DND-41 (cell line): ENCODE data around the gene EPHA1.

Source experiments
- ATAC-seq: fragments of 200-7000 bp; cut with Tn5 transposase; 3 replicates; pipeline ENCODE4 v1.9.1; 2021; ENCODE audit warnings: low read depth; ENCODE audit not compliant: insufficient read depth
- DNase-seq: peaks from one replicate; pipeline ENCODE4 v3.0.0-alpha.2; 2020
- H2AFZ ChIP-seq: 2 replicates; pipeline ENCODE4 v1.6.0; 2012; ENCODE audit warnings: low read depth, low read length
- H3K27ac ChIP-seq: 2 replicates; pipeline ENCODE4 v1.5.1; 2012; ENCODE audit warnings: low read length, inconsistent platforms
- H3K27me3 ChIP-seq: fragments of 200-600 bp; sonication (generic); 2 replicates; pipeline ENCODE4 v1.6.0; 2012; ENCODE audit warnings: low read length, mild to moderate bottlenecking, inconsistent platforms; ENCODE audit not compliant: insufficient read depth, poor library complexity
- H3K36me3 ChIP-seq: 2 replicates; pipeline ENCODE4 v1.5.1; 2012; ENCODE audit warnings: low read length, inconsistent platforms; ENCODE audit not compliant: insufficient read depth
- H3K4me1 ChIP-seq: 2 replicates; pipeline ENCODE4 v1.5.1; 2012; ENCODE audit warnings: mild to moderate bottlenecking, low read length; ENCODE audit not compliant: insufficient read depth
- H3K4me2 ChIP-seq: 2 replicates; pipeline ENCODE4 v1.6.0; 2012; ENCODE audit warnings: mild to moderate bottlenecking, moderate library complexity, low read length, inconsistent platforms; ENCODE audit not compliant: insufficient read depth
- H3K4me3 ChIP-seq, 2 experiments: fragments of 200-600 bp in 1 of 2; shearing (Covaris generic) in 1 of 2; 2 replicates each; pipeline ENCODE4 v1.5.1; 2012 to 2016; ENCODE audit warnings: inconsistent platforms in 2 of 2, low read length in 2 of 2, mild to moderate bottlenecking in 2 of 2, low read depth in 1 of 2, moderate library complexity in 1 of 2
- H3K79me2 ChIP-seq: 2 replicates; pipeline ENCODE4 v1.6.0; 2012; ENCODE audit warnings: low read length, inconsistent platforms; ENCODE audit not compliant: insufficient read depth
- H3K9ac ChIP-seq: 2 replicates; pipeline ENCODE4 v1.6.0; 2012; ENCODE audit warnings: low read depth, mild to moderate bottlenecking, inconsistent platforms, low read length, moderate library complexity
- H3K9me3 ChIP-seq: 2 replicates; pipeline ENCODE4 v1.5.1; 2012; ENCODE audit warnings: low read length, moderate library complexity, mild to moderate bottlenecking, inconsistent platforms; ENCODE audit not compliant: insufficient read depth, severe bottlenecking
- H4K20me1 ChIP-seq: 2 replicates; pipeline ENCODE4 v1.6.0; 2012; ENCODE audit warnings: low read length; ENCODE audit not compliant: insufficient read depth
- CTCF ChIP-seq: IDR thresholded peaks from 2 replicates; pipeline ENCODE4 v1.5.1; 2012; ENCODE audit warnings: borderline replicate concordance, low read length, moderate library complexity, mild to moderate bottlenecking; ENCODE audit not compliant: poor library complexity, severe bottlenecking; ENCODE audit errors: extremely low read depth
- EZH2 ChIP-seq: IDR thresholded peaks from 3 replicates; pipeline ENCODE4 v1.6.1; 2012; ENCODE audit warnings: borderline replicate concordance, low read depth, mild to moderate bottlenecking, moderate library complexity, low read length, inconsistent platforms; ENCODE audit not compliant: severe bottlenecking

EPHA1 gene

GRCh38 chr7:143354376-143354775 lies 54.3 kb downstream of the EPHA1 start:
- Histone ChIP-seq H3K27me3 (peaks cover 13% of the 10 kb centered on the region), H3K9me3 (no peaks in the 10 kb centered on the region), H3K4me2 (no peak overlapping the region), H3K27ac (no peak overlapping the region), H3K36me3 (no peaks in the 10 kb centered on the region), H4K20me1 (no peaks in the 10 kb centered on the region; the same call in 1 of the 2 replicates), H3K79me2 (no peaks in the 10 kb centered on the region), H3K4me1 (no peaks in the 10 kb centered on the region), H3K4me3 (no peak overlapping the region), H3K9ac (no peak overlapping the region), H2AFZ (no peak overlapping the region)
- ATAC-seq = no peak
- TF ChIP-seq CTCF = no peak
- TF ChIP-seq EZH2 = no peak
- no peak for DNase-seq

- Histone ChIP-seq H3K9me3 (no peaks in the 10 kb centered on the region), H3K79me2 (no peaks in the 10 kb centered on the region), H3K9ac (no peak overlapping the region), H3K4me2 (no peak overlapping the region), H4K20me1 (no peaks in the 10 kb centered on the region; the same call in 1 of the 2 replicates), H3K36me3 (no peaks in the 10 kb centered on the region), H3K4me3 (no peak overlapping the region), H2AFZ (no peak overlapping the region), H3K27me3 (peaks cover 24% of the 10 kb centered on the region), H3K4me1 (no peaks in the 10 kb centered on the region), H3K27ac (no peak overlapping the region)
- ATAC-seq (no peak), DNase-seq (no peak)
- TF ChIP-seq EZH2 = no peak
Observed at GRCh38 chr7:143352531-143353002, 56.1 kb downstream of the EPHA1 start.

GRCh38 chr7:143351574-143351973 lies 57.1 kb downstream of the EPHA1 start:
- H4K20me1 ChIP-seq = no peaks in the 10 kb centered on the region; the same call in 1 of the 2 replicates
- no peaks in the 10 kb centered on the region for H3K36me3 ChIP-seq
- H3K4me3 ChIP-seq = no peak overlapping the region
- H3K27ac ChIP-seq = no peak overlapping the region
- H2AFZ ChIP-seq = no peak overlapping the region
- H3K4me1 ChIP-seq = no peaks in the 10 kb centered on the region
- no peaks in the 10 kb centered on the region for H3K79me2 ChIP-seq
- H3K4me2 ChIP-seq = no peak overlapping the region
- H3K9me3 ChIP-seq = no peaks in the 10 kb centered on the region
- DNase-seq = no peak
- peaks cover 24% of the 10 kb centered on the region for H3K27me3 ChIP-seq
- TF ChIP-seq CTCF = no peak
- no peak for TF ChIP-seq EZH2
- no peak overlapping the region for H3K9ac ChIP-seq
- no peak for ATAC-seq

GRCh38 chr7:143351060-143351459 lies 57.6 kb downstream of the EPHA1 start:
- no peak overlapping the region for H3K9ac ChIP-seq
- no peaks in the 10 kb centered on the region for H3K79me2 ChIP-seq
- TF ChIP-seq CTCF = no peak
- no peak for TF ChIP-seq EZH2
- no peak overlapping the region for H3K4me3 ChIP-seq
- H3K36me3 ChIP-seq = no peaks in the 10 kb centered on the region
- no peaks in the 10 kb centered on the region for H3K4me1 ChIP-seq
- H3K27ac ChIP-seq = no peak overlapping the region
- peaks cover 24% of the 10 kb centered on the region for H3K27me3 ChIP-seq
- DNase-seq (no peak), ATAC-seq (no peak)
- H2AFZ ChIP-seq = no peak overlapping the region
- no peak overlapping the region for H3K4me2 ChIP-seq
- H3K9me3 ChIP-seq = no peaks in the 10 kb centered on the region
- no peaks in the 10 kb centered on the region; the same call in 1 of the 2 replicates for H4K20me1 ChIP-seq
